HCT116 (cell line): ENCODE measurements around the gene SBNO2. TPM values are rescaled to one million over a fixed set of nuclear protein-coding genes. Genes with fewer than 3 reads are reported as not detected.

Experiments
- ATAC-seq: fragments of 200-7000 bp; cut with Tn5 transposase; 2 replicates; pipeline ENCODE4 v1.9.1; 2020; ENCODE audit warnings: mild to moderate bottlenecking, moderate library complexity
- BruUV-seq: library from RNA; stranded (reverse); fragments of 400-500 nt; replicated peaks from 2 replicates; lab custom pipeline; 2021; lab: Mats Ljungman, UMichigan
- CTCF ChIA-PET: fragments of 300-600 bp; sonication (Branson Sonifier 250); formaldehyde crosslinking; loops from one replicate; lab custom pipeline; 2021; ENCODE audit warnings: antibody characterized with exemption; lab: Charles Lee
- POLR2A ChIA-PET: fragments of 300-600, 350-600 bp; sonication (Branson Sonifier 250); formaldehyde crosslinking; loops from one replicate; lab custom pipeline; 2021; ENCODE audit warnings: antibody characterized with exemption; lab: Charles Lee
- RAD21 ChIA-PET, 2 experiments: fragments of 300-600 bp; sonication (Branson Sonifier 250); formaldehyde crosslinking; loops; one replicate each; lab custom pipeline; 2023; ENCODE audit warnings: low total read pairs in 2 of 2; ENCODE audit not compliant: uncharacterized antibody in 2 of 2, unreplicated experiment in 2 of 2, low non-redundant PET in 1 of 2; lab: Charles Lee
- DNase-seq: peaks from one replicate; pipeline ENCODE4 v3.0.0-alpha.2; 2010; ENCODE audit warnings: low read depth, low spot score
- H2AFZ ChIP-seq: fragments of 200-600 bp; shearing (Covaris generic), sonication (generic); 2 replicates; pipeline ENCODE4 v1.6.1; 2017; ENCODE audit warnings: low read depth, mixed run types, mixed read lengths, antibody characterized with exemption, low read length; ENCODE audit not compliant: poor library complexity, severe bottlenecking
- H3K27ac ChIP-seq: 2 replicates; pipeline ENCODE4 v1.5.1; 2012; ENCODE audit warnings: low read depth, low read length
- H3K27me3 ChIP-seq: fragments of 200-600 bp; sonication (generic); 2 replicates; pipeline ENCODE4 v1.6.1; 2016; ENCODE audit warnings: mixed run types, low read length, mixed read lengths; ENCODE audit not compliant: insufficient read depth
- H3K36me3 ChIP-seq, 2 experiments: fragments of 200-500 bp in 1 of 2; fragments of 200-600 bp in 1 of 2; sonication (Bioruptor generic) in 1 of 2; sonication (generic) in 1 of 2; 2 replicates each; pipeline versions ENCODE4 v1.5.1 to v1.6.1; 2014 to 2016; ENCODE audit warnings: low read length in 2 of 2, inconsistent platforms in 1 of 2, mixed read lengths in 1 of 2, mixed run types in 1 of 2; ENCODE audit not compliant: insufficient read depth in 2 of 2, control insufficient read depth in 1 of 2
- H3K4me1 ChIP-seq, 2 experiments: fragments of 200-600 bp in 1 of 2; sonication (generic) in 1 of 2; 2 replicates each; pipeline versions ENCODE4 v1.5.1 to v1.6.1; 2012 to 2017; ENCODE audit warnings: low read length in 2 of 2, inconsistent platforms in 1 of 2, mild to moderate bottlenecking in 1 of 2, mixed read lengths in 1 of 2, mixed run types in 1 of 2, moderate library complexity in 1 of 2; ENCODE audit not compliant: insufficient read depth in 2 of 2, control insufficient read depth in 1 of 2
- H3K4me2 ChIP-seq: fragments of 200-600 bp; sonication (generic); 2 replicates; pipeline ENCODE4 v1.6.1; 2017; ENCODE audit warnings: mixed run types, low read length, mixed read lengths
- H3K4me3 ChIP-seq, 2 experiments: fragments of 200-600 bp in 1 of 2; sonication (generic) in 1 of 2; replicated peaks in 1 of 2; 2 replicates each; pipeline ENCODE4 v1.5.1; 2011 to 2016; ENCODE audit warnings: low read length in 2 of 2, control low read depth in 1 of 2, low read depth in 1 of 2, mild to moderate bottlenecking in 1 of 2, mixed read lengths in 1 of 2, mixed run types in 1 of 2
- H3K79me2 ChIP-seq: fragments of 200-600 bp; sonication (generic); 2 replicates; pipeline ENCODE4 v1.6.1; 2017; ENCODE audit warnings: mild to moderate bottlenecking, mixed run types, low read length, moderate library complexity, mixed read lengths; ENCODE audit not compliant: insufficient read depth
- H3K9ac ChIP-seq: fragments of 200-600 bp; sonication (generic); 2 replicates; pipeline ENCODE4 v1.6.1; 2016; ENCODE audit warnings: low read length, mixed read lengths
- H3K9me2 ChIP-seq: fragments of 200-600 bp; sonication (generic), shearing (Covaris generic); 2 replicates; pipeline ENCODE4 v1.6.1; 2017; ENCODE audit warnings: mixed run types, mild to moderate bottlenecking, moderate library complexity; ENCODE audit not compliant: insufficient read depth
- H3K9me3 ChIP-seq, 2 experiments: fragments of 200-500 bp in 1 of 2; fragments of 200-600 bp in 1 of 2; sonication (Bioruptor generic) in 1 of 2; sonication (generic) in 1 of 2; 2 replicates each; pipeline ENCODE4 v1.6.1; 2014 to 2017; ENCODE audit warnings: low read length in 2 of 2, mixed read lengths in 2 of 2, inconsistent platforms in 1 of 2, low read depth in 1 of 2, mild to moderate bottlenecking in 1 of 2, mixed run types in 1 of 2, moderate library complexity in 1 of 2; ENCODE audit not compliant: control insufficient read depth in 1 of 2, insufficient read depth in 1 of 2
- H4K20me1 ChIP-seq: fragments of 200-600 bp; sonication (generic), shearing (Covaris generic); 2 replicates; pipeline ENCODE4 v1.6.1; 2017; ENCODE audit warnings: mixed run types, mild to moderate bottlenecking, moderate library complexity; ENCODE audit not compliant: insufficient read depth
- EGR1 ChIP-seq: IDR thresholded peaks from 2 replicates; pipeline ENCODE4 v1.6.1; 2012; ENCODE audit warnings: low read depth
- EZH2phosphoT487 ChIP-seq: fragments of 200-600 bp; IDR thresholded peaks from 2 replicates; pipeline ENCODE4 v1.6.1; 2018; ENCODE audit warnings: antibody characterized with exemption, borderline replicate concordance
- JUND ChIP-seq: IDR thresholded peaks from 2 replicates; pipeline ENCODE4 v1.6.1; 2012
- POLR2AphosphoS5 ChIP-seq: IDR thresholded peaks from 2 replicates; pipeline ENCODE4 v1.6.1; 2011; ENCODE audit warnings: mild to moderate bottlenecking, low read depth, low read length, moderate library complexity
- RAD21 ChIP-seq: IDR thresholded peaks from 2 replicates; pipeline ENCODE4 v1.6.1; 2012; ENCODE audit warnings: low read depth, mild to moderate bottlenecking
- ZNF274 ChIP-seq: fragments of 200-500 bp; sonication (Bioruptor generic); IDR thresholded peaks from 2 replicates; pipeline ENCODE4 v1.6.1; 2014; ENCODE audit warnings: mild to moderate bottlenecking, low read depth, low read length, inconsistent platforms
- intact Hi-C: fragments of 100-400 bp; cut with micrococcal nuclease; formaldehyde crosslinking; loops from 2 replicates; pipeline ENCODE4 v1.10.0; 2022
- total RNA-seq: library from RNA; stranded (reverse); gene quantifications from one replicate; pipeline ENCODE4 v1.2.1, GENCODE V29; 2021; ENCODE audit not compliant: unreplicated experiment
- TF ChIP-seq, protein P1 (sequence below), 3 experiments: fragments of 200-600 bp in 1 of 3; sonication (generic) in 1 of 3; IDR thresholded peaks in 2 of 3; conservative IDR thresholded peaks in 1 of 3; 2 replicates each; pipeline ENCODE4 v1.5.1; 2012 to 2017; ENCODE audit warnings: low read depth in 2 of 3, low read length in 2 of 3, antibody characterized with exemption in 1 of 3, borderline replicate concordance in 1 of 3, control low read depth in 1 of 3, mild to moderate bottlenecking in 1 of 3, mixed read lengths in 1 of 3, mixed run types in 1 of 3, moderate library complexity in 1 of 3; ENCODE audit not compliant: insufficient read depth in 1 of 3

SBNO2 gene
- total RNA-seq, 1 experiment from 2014 or later: 66.4 TPM

GRCh38 chr19:1106841-1107660, 67.0 kb downstream of the SBNO2 start (continued):
- TF ChIP-seq, protein P1, sequence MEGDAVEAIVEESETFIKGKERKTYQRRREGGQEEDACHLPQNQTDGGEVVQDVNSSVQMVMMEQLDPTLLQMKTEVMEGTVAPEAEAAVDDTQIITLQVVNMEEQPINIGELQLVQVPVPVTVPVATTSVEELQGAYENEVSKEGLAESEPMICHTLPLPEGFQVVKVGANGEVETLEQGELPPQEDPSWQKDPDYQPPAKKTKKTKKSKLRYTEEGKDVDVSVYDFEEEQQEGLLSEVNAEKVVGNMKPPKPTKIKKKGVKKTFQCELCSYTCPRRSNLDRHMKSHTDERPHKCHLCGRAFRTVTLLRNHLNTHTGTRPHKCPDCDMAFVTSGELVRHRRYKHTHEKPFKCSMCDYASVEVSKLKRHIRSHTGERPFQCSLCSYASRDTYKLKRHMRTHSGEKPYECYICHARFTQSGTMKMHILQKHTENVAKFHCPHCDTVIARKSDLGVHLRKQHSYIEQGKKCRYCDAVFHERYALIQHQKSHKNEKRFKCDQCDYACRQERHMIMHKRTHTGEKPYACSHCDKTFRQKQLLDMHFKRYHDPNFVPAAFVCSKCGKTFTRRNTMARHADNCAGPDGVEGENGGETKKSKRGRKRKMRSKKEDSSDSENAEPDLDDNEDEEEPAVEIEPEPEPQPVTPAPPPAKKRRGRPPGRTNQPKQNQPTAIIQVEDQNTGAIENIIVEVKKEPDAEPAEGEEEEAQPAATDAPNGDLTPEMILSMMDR (IDR thresholded peaks at IDR 0.05 in 2 of 3, conservative IDR thresholded peaks at IDR 0.05 in 1 of 3; ENCODE audit: borderline replicate concordance in 1 of 3, insufficient read depth in 1 of 3, low read depth in 2 of 3, low read length in 2 of 3): peak in 1 of 3 experiments; percentile 13; a peak in 1 of 6 replicates
- TF ChIP-seq EGR1 (no peak), RAD21 (peak; percentile 28; the same call in 1 of the 2 replicates), JUND (no peak; the same call in 1 of the 2 replicates), ZNF274 (no peak), POLR2AphosphoS5 (no peak)

GRCh38 chr19:1105873-1106840, 67.9 kb downstream of the SBNO2 start:
- Histone ChIP-seq H3K9me2 (no peaks in the 10 kb centered on the region), H4K20me1 (no peaks in the 10 kb centered on the region), H3K27me3 (no peaks in the 10 kb centered on the region), H3K27ac (peak overlapping the region; percentile 87), H3K9ac (peak overlapping the region; percentile 98), H3K9me3 (no peaks in the 10 kb centered on the region), H3K4me3 (peak overlapping the region; percentile 61 to 88; a peak in 2 of 4 replicates), H2AFZ (no peak overlapping the region), H3K36me3 (peaks cover 4 to 20% of the 10 kb centered on the region in 2 experiments; a peak in 3 of 4 replicates), H3K79me2 (peaks cover 24% of the 10 kb centered on the region), H3K4me1 (peaks cover 22 to 54% of the 10 kb centered on the region in 2 experiments), H3K4me2 (peak overlapping the region; percentile 98)
- ChIA-PET POLR2A (no interaction called here), RAD21 (no interaction called here), CTCF (interaction anchor here (2.3 kb wide), 1 partner anchor 7 kb away, joined by 12 read pairs; no protein-coding TSS in a partner anchor)
- DNase-seq (no peak), ATAC-seq (no peak)
- TF ChIP-seq POLR2AphosphoS5 (peak; percentile 11; the same call in 1 of the 2 replicates), EZH2phosphoT487 (no peak)
- intact Hi-C loops: no loop called here
- BruUV-seq: no TSS peak
